NCI-H2081 treated with DMSO at 0.1 percent for 48 hours (cell line): ENCODE measurements around the gene ARHGAP20.
A peak's percentile ranks its signal among the peaks of the same experiment; 100 is the strongest.

Experiments
- DNase-seq: peaks from one replicate; lab custom pipeline; 2025; lab: John Stamatoyannopoulos, UW

The ARHGAP20 gene, protein sequence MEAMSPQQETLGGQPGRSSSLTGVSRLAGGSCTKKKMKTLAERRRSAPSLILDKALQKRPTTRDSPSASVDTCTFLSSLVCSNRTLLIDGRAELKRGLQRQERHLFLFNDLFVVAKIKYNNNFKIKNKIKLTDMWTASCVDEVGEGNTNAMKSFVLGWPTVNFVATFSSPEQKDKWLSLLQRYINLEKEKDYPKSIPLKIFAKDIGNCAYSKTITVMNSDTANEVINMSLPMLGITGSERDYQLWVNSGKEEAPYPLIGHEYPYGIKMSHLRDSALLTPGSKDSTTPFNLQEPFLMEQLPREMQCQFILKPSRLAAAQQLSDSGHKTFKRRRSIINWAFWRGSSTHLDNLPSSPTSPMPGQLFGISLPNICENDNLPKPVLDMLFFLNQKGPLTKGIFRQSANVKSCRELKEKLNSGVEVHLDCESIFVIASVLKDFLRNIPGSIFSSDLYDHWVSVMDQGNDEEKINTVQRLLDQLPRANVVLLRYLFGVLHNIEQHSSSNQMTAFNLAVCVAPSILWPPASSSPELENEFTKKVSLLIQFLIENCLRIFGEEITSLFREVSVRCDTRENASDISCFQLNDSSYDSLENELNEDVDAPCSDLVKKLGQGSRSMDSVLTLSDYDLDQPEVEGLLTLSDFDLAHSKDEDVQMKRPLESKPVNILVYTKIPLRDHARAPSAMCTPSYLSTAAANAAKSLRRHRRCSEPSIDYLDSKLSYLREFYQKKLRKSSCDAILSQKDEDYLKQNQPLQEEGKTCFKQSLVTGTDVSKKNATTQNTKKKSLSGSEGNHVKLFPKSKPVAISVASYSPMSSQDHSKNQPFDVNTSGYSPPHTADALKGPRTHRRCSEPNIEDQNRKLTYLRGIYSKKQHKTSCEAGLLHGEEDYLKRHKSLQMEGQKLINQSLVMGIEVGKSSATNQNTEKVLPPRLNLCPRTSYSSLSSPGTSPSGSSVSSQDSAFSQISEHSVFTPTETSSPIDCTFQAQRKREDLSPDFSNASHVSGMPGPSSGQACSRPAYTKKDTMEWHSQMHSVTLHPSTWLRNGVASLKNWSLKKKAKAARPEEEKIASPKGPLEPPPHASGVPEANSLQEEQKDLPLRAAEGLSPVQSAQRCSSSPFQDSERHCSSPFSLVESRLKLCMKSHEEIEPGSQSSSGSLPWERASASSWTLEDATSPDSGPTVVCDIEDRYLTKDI

DNA sequence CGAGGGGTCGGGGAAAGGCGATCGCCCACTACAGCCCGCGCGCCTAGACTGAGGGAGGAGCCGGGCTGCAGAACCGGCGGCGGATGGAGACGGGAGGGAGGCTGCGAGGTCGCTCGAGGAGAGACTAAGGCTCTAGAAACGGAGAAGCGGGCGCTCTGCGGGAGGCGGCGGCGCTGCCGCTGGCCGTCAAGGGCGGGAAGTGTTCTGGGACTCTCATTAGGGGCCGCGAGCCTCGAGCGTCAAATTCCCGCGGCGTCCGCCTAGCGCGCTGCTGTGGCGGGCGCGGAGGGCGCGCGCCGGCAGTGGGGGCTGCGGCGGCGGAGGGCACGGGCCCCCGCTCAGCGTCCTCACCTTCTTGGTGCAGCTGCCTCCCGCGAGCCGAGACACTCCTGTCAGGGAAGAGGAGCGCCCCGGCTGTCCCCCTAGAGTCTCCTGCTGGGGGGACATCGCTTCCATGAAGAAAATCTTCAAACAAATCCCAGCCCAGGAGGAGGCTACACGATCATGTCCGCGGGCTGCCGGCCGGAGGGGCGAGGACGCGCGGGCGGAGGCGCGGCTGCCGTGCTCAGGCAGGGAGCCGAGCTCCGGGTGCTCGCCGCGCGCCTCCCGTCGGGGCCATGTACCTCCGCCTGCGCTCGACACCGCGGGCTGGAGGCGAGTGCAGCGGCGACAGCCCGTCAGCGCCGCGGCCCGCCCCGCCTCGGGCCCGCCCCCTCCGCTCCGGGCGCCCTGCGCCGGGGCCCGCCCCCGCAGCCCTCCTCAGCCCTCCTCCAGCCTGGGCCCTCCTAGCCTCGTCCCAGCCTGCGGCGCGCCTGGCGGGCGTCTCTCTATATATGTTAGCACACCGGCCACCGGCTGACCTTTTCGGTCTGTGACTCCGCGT lies at the start of gene ARHGAP20:
TSS of gene ARHGAP20 (minus strand) at position 662 of the 883 bp plus-strand sequence. CDS start at position 456, 206 bp downstream.
- DNase-seq: peak; percentile 28

DNA sequence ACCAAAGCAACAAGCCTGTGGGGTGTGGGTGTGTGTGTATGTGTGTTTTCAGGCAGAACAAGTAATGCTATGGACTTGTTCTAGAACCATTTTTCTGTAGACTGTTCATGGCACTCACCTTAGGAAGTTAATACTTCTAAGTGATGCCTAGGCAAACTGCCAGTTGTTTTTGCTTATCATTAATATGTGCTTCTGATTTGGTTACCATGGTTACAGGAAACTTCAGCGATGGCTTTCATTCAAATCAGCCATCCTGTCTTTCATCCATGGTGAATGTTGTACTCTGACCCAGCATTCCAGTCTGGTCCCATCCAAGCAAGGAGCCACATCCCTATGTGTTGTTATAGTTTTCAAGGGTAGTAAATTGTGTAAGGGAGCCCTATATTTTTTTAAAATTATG lies 49.8 kb upstream of the ARHGAP20 start:
- no peak for DNase-seq

DNA sequence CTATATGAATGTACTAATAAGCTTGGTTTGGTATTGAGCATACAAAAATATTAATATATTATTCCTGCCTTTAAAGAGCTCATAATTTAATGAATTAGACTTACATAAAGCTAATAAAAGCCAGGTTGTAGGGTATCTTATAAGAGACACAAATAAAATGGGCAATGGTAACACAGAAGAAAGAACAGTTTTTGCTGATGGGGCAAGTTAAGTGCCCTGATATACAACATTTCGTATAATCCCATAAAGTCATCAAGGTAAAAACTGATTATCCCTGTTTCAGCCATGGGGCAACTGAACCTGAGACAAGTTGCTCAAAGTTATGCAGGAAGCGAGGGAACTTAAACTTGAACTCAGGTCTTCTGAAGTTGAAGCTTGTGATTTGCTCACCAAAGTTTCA lies 48.9 kb upstream of the ARHGAP20 start:
- DNase-seq: no peak

DNA sequence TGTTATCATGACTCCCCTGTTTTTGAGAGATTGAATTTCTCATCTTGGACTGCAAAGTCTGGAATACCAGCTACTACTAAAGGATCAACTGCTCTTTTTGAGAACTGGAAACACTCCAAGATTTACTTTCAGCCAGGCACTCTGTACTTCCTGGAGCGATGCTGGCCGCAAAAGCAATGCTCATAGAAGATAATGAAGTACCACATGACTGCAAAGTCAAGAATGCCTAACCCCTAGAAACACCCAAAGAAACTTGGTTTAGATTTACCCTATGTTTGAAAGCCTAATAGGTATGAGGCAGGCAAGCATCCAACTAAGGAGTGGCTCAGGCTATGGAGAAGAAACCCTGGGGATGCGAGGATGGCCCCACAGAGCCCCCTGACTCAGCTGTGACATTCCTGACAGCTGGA lies 47.7 kb upstream of the ARHGAP20 start:
- no peak for DNase-seq

DNA sequence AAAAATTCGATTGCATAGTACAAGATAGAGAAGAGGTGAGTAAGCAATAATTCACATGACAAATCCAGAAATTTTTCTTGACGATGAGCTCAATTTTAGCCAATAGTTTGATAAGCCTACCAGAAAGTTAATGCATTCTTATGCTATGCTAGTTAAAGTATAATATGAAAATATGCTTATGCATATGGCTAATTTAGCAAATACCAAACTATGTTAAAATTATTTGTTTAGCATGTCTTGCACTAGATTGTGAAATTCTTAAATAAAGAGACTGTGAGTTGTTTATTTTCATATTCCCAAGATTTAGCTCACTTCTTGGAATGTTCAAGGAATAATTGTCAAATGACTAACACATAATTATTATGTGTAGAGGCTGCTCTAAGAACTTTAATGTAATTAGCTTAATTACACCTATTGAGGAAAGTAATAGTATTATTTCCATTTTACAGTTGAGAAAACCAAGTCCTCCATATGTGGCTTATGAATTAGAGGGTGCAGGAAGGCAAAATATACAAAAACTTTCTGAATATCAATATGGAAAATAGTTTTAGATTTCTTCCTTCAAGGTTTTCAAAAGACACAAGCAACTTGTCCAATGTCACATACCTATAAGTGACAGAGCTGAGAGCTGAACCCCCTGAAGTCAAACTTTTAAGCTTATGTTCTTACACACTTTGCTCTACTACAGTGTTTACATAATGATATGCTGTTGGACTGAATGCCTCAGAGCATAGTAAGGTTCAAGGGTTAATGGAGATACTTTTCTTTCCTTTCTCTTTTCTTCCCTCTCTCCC lies 45.9 kb upstream of the ARHGAP20 start:
- no peak for DNase-seq

DNA sequence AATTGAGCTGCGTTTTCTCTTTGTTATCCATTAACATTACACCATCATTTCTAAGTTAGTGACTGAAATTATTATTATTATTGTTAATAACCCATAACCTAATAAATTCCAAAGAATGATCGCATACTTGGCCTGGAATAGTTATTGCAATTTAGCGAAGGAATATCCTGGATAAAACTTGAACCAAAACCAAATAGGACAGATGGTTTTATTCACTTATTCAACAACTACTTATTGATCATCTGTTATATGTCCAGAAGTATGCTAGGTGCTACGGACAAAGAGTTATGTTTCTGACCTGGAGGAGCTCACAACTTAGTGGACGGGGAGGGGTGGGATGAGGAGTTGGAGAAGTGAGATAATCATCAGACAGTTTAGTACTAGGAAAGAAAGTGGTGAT lies 44.8 kb upstream of the ARHGAP20 start:
- no peak for DNase-seq

DNA sequence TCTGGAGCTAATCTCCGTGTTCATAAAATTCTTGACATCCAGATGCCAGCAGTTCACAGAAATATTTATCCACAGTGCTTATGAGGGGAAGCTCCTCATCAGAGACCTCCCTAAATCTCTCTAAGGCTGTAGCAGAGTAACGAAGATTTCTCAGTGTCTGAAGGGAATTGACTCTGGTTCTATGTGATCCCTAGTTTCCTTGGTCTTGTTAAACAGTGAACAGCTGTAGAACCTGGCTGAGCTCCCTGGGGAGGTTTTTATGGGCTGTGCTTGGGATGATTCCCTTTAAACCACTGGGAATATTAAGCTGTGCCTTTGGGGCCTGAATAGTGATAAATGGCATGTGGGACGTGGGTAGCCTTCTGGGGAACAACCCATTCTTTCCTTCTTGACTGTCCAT lies 43.7 kb upstream of the ARHGAP20 start:
- no peak for DNase-seq

DNA sequence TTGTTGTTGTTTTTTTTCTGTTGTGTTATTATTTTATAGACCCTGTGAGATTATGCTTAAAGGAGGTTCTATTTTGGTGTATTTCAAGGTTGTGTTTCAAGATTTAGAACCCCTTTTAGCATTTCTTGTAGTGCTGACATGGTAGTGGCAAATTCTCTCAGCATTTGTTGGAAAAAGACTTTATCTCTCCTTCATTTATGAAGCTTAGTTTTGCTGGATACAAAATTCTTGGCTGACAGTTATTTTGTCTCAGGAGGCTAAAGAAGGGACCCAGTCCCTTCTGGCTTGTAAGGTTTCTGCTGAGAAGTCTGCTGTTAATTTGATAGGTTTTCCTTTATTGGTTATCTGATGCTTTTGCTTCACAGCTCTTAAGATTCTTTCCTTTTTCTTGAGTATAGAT lies 40.7 kb upstream of the ARHGAP20 start:
- no peak for DNase-seq

DNA sequence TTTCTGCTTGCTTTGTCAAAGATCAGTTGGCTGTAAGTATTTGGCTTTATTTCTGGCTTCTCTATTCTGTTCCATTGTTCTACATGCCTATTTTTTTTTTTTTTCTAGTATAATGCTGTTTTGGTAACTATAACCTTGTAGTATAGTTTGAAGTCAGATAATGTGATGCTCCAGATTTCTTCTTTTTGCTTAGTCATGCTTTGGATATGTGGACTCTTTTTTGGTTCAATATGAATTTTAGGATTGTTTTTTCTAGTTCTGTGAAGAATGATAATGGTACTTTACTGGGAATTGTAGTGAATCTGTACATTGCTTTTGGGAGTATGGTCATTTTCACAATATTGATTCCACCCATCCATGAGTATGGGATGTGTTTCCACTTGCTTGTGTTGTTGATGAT lies 37.9 kb upstream of the ARHGAP20 start:
- no peak for DNase-seq

DNA sequence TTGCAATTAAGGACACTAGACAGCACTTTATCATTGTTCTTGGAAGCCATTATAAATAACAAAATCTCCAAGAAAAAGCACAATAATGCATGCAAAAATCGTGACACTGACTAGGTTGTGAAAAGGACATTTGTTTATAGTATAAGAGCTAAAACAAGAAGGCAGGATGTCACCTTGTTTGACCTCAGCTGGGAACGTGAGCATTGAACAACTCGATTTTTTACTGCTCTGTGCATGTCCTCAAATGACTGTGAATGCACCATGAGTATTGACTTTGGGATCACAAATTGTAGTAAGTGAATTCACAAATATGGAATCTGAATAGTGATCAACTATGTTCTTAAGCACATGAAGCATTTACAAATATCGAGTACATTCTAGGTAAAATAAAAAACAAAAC lies 35.3 kb upstream of the ARHGAP20 start:
- DNase-seq: no peak

DNA sequence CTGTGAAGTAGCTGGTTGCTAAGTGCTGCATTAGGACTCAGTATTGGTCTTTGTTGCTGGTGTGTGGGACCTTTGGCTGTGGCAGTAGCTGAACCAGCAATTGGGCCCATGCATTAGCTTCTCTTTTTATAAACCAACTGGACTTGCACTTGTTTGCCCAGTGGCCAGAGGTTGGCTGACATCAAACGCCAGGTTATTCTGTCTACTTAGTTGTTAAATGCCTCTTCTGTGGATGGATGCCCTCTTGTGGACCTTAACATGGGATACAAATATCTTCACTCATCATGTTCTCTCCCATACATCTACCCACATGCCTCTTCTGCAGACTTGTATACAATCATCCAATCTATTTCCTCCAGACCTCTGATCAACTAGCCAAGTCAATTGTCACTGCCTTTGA lies 26.4 kb upstream of the ARHGAP20 start:
- DNase-seq: no peak

DNA sequence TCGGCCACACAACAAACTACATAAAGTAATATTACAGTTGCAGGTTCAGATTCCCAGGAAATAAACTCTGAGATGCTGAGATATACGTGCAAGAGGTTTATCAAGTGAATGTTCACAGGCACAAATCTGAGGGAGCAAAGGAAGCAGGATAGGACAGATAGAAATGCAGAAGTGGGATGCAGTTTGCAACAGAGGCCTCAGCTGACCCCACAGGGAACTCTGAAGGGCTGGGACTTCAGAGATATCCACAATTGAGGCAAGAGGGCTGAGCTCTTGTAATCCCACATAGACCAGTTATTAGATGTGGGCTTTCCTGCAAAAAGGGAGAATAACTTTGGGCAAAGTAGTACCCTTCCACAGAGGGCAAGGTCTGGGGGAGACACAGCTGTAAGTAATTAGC lies 25.4 kb upstream of the ARHGAP20 start:
- no peak for DNase-seq

DNA sequence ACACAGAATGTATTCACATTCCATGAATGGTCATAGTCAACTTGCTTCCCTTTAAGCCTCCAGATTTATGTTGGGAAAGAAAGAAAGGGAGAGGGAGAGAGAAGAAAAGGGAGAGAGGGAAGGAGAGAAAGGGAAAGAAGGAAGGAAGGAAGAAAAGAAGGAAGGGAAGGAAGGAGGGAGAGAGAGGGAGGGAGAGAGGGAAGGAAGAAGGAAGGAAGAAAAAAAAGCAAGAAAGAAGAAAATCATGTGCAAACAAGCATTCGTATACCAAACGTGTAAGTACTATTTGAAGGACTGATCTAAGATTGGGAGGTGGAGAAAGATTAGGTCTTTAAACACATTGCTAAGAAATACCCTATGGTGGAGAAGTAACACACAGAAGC lies 23.9 kb upstream of the ARHGAP20 start:
- no peak for DNase-seq

DNA sequence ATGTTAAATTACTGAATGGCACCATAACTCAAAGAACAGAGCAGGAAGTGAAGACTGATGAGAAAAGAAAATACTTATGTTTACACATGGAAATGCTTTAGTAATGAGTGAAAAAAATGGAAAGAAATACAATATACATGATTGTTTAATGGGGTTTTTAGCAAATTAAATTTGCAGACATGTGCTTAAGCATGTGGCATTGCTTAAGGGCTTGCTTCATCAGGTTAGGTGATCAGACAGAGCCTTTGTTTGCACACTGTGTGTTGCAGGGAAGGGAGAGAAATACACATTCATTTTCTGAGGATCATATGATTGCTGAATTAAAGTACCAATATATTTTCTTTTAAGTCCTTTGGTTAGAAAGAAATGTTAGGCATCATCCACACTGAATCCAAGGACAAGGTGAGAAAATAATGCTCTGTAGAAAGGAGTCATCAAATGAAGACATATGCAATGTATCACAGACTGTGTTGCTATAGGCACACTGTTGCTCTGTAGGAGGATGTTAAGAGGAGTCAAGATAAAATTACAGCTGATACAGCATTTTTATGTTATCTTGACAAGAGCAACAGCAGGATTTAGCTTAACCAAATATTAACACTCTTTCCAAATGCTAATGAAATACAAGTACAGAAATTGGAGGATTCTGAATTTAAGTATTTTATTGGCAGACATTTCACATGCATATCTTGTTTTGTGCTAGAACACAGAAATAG lies 23.4 kb upstream of the ARHGAP20 start:
- DNase-seq: no peak

DNA sequence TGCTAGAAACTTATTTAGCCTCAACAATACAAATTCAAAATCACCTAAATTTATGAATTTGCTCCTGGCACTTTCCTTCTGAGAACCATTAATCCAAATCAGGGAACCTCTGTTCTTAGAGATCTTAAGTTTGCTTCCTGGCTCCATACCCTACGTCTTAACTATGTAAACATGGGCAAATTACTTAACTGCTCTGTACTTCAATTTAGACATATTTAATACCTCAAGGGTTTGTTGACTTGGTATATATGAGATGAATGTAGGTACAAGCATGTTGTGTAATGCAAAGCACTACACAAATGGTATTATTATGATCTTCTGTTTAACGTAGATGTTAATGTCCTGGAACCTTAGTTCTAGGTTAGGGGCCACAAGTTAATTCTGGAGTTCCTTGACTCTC lies 22.6 kb upstream of the ARHGAP20 start:
- DNase-seq: no peak

DNA sequence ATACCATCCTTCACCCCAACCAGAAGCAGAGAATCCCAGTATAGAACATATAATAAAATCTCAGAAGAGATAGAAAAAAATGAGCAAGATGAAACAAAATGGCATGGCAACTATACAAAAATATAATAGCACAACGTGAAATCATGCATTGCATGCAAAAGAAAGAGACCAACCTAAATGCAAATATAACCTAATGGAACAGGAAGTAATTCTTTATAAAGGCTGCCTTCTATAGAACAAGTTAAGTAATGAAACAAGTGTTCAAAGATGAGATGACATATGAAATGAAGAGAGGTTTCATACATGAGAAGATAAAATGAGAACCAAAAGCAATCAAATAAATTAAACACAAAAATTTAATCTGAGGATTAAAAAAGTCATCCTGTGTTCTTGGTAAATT lies 18.5 kb upstream of the ARHGAP20 start:
- no peak for DNase-seq

DNA sequence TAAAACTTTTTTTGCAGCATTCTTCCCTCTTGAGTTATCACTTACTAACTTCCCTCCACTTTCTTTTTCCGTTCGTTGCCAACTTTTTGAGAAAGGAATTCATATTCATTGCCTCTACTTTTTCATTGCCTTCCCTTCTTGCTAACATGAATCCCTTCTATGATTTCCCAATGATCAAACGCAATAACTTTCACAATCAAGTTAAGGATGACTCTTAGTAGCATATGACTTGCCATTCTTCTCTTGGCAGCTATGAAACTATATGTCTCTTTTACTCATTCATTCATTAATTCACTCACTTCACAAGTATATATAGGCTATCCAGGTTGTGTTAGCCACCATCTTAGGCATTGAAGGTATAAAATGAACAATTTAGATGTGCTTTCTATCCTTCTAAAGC lies 16.6 kb upstream of the ARHGAP20 start:
- DNase-seq: no peak

DNA sequence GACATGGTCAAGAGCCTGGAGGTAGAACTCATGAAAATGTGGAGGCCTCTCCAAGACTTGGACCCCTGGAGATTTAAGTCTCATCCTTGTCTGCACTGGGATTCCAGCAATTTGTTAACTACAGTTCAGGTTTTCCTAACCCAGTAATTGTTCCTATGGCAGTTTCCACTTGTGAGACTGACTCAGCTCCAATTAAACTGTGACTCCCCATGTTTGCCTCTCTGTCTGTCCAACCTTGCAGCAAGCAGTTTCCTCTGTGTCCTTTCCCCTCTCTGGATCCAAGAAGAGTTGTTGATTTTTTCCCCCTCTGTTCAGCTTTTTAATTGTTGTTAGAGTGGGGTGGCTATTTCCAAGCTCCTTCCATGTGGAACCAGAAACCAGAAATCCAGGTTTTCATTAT lies 16.2 kb upstream of the ARHGAP20 start:
- no peak for DNase-seq

DNA sequence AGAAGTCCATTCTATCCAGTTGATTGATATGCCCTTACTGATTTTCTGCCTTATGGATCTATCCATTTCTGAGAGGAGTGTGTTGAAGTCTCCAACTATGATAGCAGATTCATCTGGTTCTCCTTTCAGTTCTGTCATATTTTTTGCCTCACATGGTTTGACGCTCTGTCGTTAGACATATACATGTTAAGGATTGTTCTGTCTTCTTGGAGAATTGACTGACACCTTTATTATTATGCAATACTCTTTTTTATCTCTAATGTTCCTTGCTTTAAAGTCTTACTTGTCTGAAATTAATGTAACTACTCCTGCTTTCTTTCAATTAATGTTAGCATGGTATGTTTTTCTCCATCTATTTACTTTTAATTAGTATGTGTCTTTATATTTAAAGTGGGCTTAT lies 12.1 kb upstream of the ARHGAP20 start:
- no peak for DNase-seq
